Left cardiac atrium (tissue), 4 donors: Measurements from ENCODE around the gene BBS9. TPM values are rescaled to one million over a fixed set of nuclear protein-coding genes. Genes with fewer than 3 reads are reported as not detected.

Experiments used
- ATAC-seq, 2 donors: fragments of 200-7000 bp; cut with Tn5 transposase; one replicate each; pipeline ENCODE4 v1.9.1; 2020; ENCODE audit warnings: mild to moderate bottlenecking in 2 of 2, moderate library complexity in 2 of 2
- DNase-seq: peaks from one replicate; pipeline ENCODE4 v3.0.0-alpha.2; 2020
- intact Hi-C, 2 donors: fragments of 100-400 bp; cut with DNase I; formaldehyde crosslinking; loops; one replicate each; pipeline versions ENCODE4 v1.14.1 to v1.15.1; 2022 to 2023
- total RNA-seq, 2 donors: library from RNA; stranded (reverse); fragmentation: NEBNext Ultra II Directional; extraction: Animal tissue kit (Norgen Biotek cat#: 25700); gene quantifications; one replicate each; pipeline ENCODE4 v1.2.1, GENCODE V29; 2021
- donor health status: DM: no; HTN: yes; CAD: no.
- donor health status: DM: no; HTN: yes; CAD: no; lungs with severe emphysema.
- donor health status: DM: yes; HTN: yes; CAD: no.
- donor health status: Dilated cardiomyopathy.

BBS9 gene
- total RNA-seq, 2 donors from 2014 or later = 9.6 to 14.1 TPM

GRCh38 chr7:33327427-33327826 lies 198.1 kb downstream of the BBS9 start:
- ATAC-seq (no peak), DNase-seq (no peak)
- intact Hi-C loops = no loop called here

- no peak for ATAC-seq
- DNase-seq = no peak
- intact Hi-C loops = no loop called here
Measured at GRCh38 chr7:33334349-33334748, 205.0 kb downstream of the BBS9 start.

- DNase-seq (no peak), ATAC-seq (no peak)
- intact Hi-C loops = no loop called here
Measured at GRCh38 chr7:33336820-33337219, 207.5 kb downstream of the BBS9 start.

GRCh38 chr7:33339074-33339790 lies 209.9 kb downstream of the BBS9 start:
- ATAC-seq (no peak), DNase-seq (no peak)
- intact Hi-C loops = no loop called here

GRCh38 chr7:33346055-33346454 lies 216.7 kb downstream of the BBS9 start:
- no peak for ATAC-seq
- intact Hi-C loops = no loop called here

GRCh38 chr7:33350577-33350976 lies 221.2 kb downstream of the BBS9 start:
- no peak for ATAC-seq
- DNase-seq = no peak
- intact Hi-C loops = no loop called here

More at GRCh38 chr7:33346055-33346454, 216.7 kb downstream of the BBS9 start:
- no peak for DNase-seq

GRCh38 chr7:33351709-33352108 lies 222.3 kb downstream of the BBS9 start:
- no peak for ATAC-seq
- intact Hi-C loops = no loop called here
- DNase-seq = no peak

- intact Hi-C loops = no loop called here
- DNase-seq (no peak), ATAC-seq (no peak)
Measured at GRCh38 chr7:33354201-33354600, 224.8 kb downstream of the BBS9 start.

- intact Hi-C loops = no loop called here
- ATAC-seq (no peak), DNase-seq (no peak)
Measured at GRCh38 chr7:33355386-33355785, 226.0 kb downstream of the BBS9 start.

GRCh38 chr7:33356336-33356735 lies 227.0 kb downstream of the BBS9 start:
- intact Hi-C loops = no loop called here
- ATAC-seq = no peak
- no peak for DNase-seq

GRCh38 chr7:33357846-33358245 lies 228.5 kb downstream of the BBS9 start:
- ATAC-seq (no peak), DNase-seq (no peak)
- intact Hi-C loops = no loop called here

- ATAC-seq (no peak), DNase-seq (no peak)
- intact Hi-C loops = no loop called here
Measured at GRCh38 chr7:33369888-33370287, 240.5 kb downstream of the BBS9 start.

- DNase-seq (no peak), ATAC-seq (no peak)
- intact Hi-C loops = no loop called here
Measured at GRCh38 chr7:33373195-33373594, 243.8 kb downstream of the BBS9 start.

- intact Hi-C loops = no loop called here
- ATAC-seq = no peak
- DNase-seq = no peak
Measured at GRCh38 chr7:33379891-33380525, 250.6 kb downstream of the BBS9 start.

- ATAC-seq (no peak), DNase-seq (no peak)
- intact Hi-C loops = no loop called here
Measured at GRCh38 chr7:33388332-33388731, 259.0 kb downstream of the BBS9 start.

GRCh38 chr7:33392148-33392547 lies 262.8 kb downstream of the BBS9 start:
- ATAC-seq = no peak
- intact Hi-C loops = no loop called here
- no peak for DNase-seq

- intact Hi-C loops = no loop called here
- ATAC-seq = no peak
- no peak for DNase-seq
Measured at GRCh38 chr7:33393770-33394169, 264.4 kb downstream of the BBS9 start.

GRCh38 chr7:33395340-33395739 lies 266.0 kb downstream of the BBS9 start:
- intact Hi-C loops = no loop called here
- DNase-seq = no peak
- ATAC-seq = no peak

- ATAC-seq (no peak), DNase-seq (no peak)
- intact Hi-C loops = no loop called here
Measured at GRCh38 chr7:33399528-33400213, 270.3 kb downstream of the BBS9 start.

GRCh38 chr7:33400214-33400538 lies 270.8 kb downstream of the BBS9 start:
- no peak for ATAC-seq
- no peak for DNase-seq
- intact Hi-C loops = no loop called here

- DNase-seq = no peak
- intact Hi-C loops = no loop called here
- ATAC-seq = no peak
Measured at GRCh38 chr7:33410266-33410665, 280.9 kb downstream of the BBS9 start.
